Neural cell (in vitro differentiated cells): Measurements from ENCODE around the gene LAMP1. TPM values are rescaled to one million over a fixed set of nuclear protein-coding genes. Genes with fewer than 3 reads are reported as not detected.
A peak's percentile ranks its signal among the peaks of the same experiment; 100 is the strongest.

Source experiments
- H2AFZ ChIP-seq: fragments of 200-600, 300-800 bp; sonication (generic), shearing (Covaris generic); 2 replicates; pipeline ENCODE4 v1.6.0; 2014; ENCODE audit warnings: low read depth, mild to moderate bottlenecking, antibody characterized with exemption, low read length, moderate library complexity
- H3F3A ChIP-seq: fragments of 200-600 bp; shearing (Covaris generic); 2 replicates; pipeline ENCODE4 v1.6.1; 2016; ENCODE audit warnings: mild to moderate bottlenecking, moderate library complexity, mixed read lengths, antibody characterized with exemption, low read length; ENCODE audit not compliant: insufficient read depth, poor library complexity, severe bottlenecking
- H3K27ac ChIP-seq: fragments of 200-600, 300-800 bp; sonication (generic), shearing (Covaris generic); 2 replicates; pipeline ENCODE4 v1.5.1; 2014; ENCODE audit warnings: mild to moderate bottlenecking, low read length, moderate library complexity
- H3K27me3 ChIP-seq: fragments of 300-800, 200-600 bp; sonication (generic), shearing (Covaris generic); 2 replicates; pipeline ENCODE4 v1.6.0; 2014; ENCODE audit warnings: mild to moderate bottlenecking, low read depth, low read length, moderate library complexity; ENCODE audit not compliant: insufficient read depth
- H3K36me3 ChIP-seq: fragments of 300-800, 200-600 bp; sonication (generic), shearing (Covaris generic); 2 replicates; pipeline ENCODE4 v1.5.1; 2014; ENCODE audit warnings: mild to moderate bottlenecking, antibody characterized with exemption, low read length, moderate library complexity; ENCODE audit not compliant: insufficient read depth
- H3K4me2 ChIP-seq: fragments of 300-800, 200-600 bp; sonication (generic), shearing (Covaris generic); 2 replicates; pipeline ENCODE4 v1.6.0; 2014; ENCODE audit warnings: mild to moderate bottlenecking, low read length
- H3K4me3 ChIP-seq: fragments of 300-800, 200-600 bp; sonication (generic), shearing (Covaris generic); 2 replicates; pipeline ENCODE4 v1.5.1; 2014; ENCODE audit warnings: mild to moderate bottlenecking, low read length, moderate library complexity
- H3K79me2 ChIP-seq: fragments of 200-600 bp; shearing (Covaris generic); replicated peaks from 2 replicates; pipeline ENCODE4 v1.6.0; 2014; ENCODE audit warnings: mild to moderate bottlenecking, low read length, moderate library complexity; ENCODE audit not compliant: insufficient read depth
- H3K9ac ChIP-seq: fragments of 300-800, 200-600 bp; sonication (generic), shearing (Covaris generic); 2 replicates; pipeline ENCODE4 v1.6.1; 2016; ENCODE audit warnings: mild to moderate bottlenecking, low read length, mixed read lengths
- H3K9me2 ChIP-seq: fragments of 200-600 bp; shearing (Covaris generic); 2 replicates; pipeline ENCODE4 v1.6.1; 2016; ENCODE audit warnings: mild to moderate bottlenecking, low read length, mixed read lengths; ENCODE audit not compliant: insufficient read depth
- H3K9me3 ChIP-seq: fragments of 200-600, 300-800 bp; sonication (generic), shearing (Covaris generic); 2 replicates; pipeline ENCODE4 v1.6.1; 2016; ENCODE audit warnings: mild to moderate bottlenecking, mixed run types, low read length, moderate library complexity, mixed read lengths
- H4K20me1 ChIP-seq: fragments of 200-600 bp; shearing (Covaris generic); 2 replicates; pipeline ENCODE4 v1.6.1; 2016; ENCODE audit warnings: mild to moderate bottlenecking, mixed run types; ENCODE audit not compliant: insufficient read depth
- EP300 ChIP-seq: fragments of 450-650 bp; conservative IDR thresholded peaks from 2 replicates; pipeline ENCODE4 v1.6.1; 2014; ENCODE audit warnings: antibody characterized with exemption, mild to moderate bottlenecking, moderate library complexity; ENCODE audit not compliant: poor library complexity, severe bottlenecking
- EZH2 ChIP-seq: fragments of 200-600, 300-800 bp; shearing (Covaris generic), sonication (generic); IDR thresholded peaks from 2 replicates; pipeline ENCODE4 v1.6.1; 2014; ENCODE audit warnings: antibody characterized with exemption, low read length, borderline replicate concordance, mild to moderate bottlenecking; ENCODE audit not compliant: insufficient read depth, poor library complexity, severe bottlenecking
- MXI1 ChIP-seq: fragments of 450-650 bp; conservative IDR thresholded peaks from 2 replicates; pipeline ENCODE4 v1.6.1; 2014; ENCODE audit warnings: antibody characterized with exemption, mild to moderate bottlenecking; ENCODE audit not compliant: poor library complexity, severe bottlenecking
- POLR2AphosphoS5 ChIP-seq: IDR thresholded peaks from 2 replicates; pipeline ENCODE4 v1.6.1; 2012
- RAD21 ChIP-seq: fragments of 450-650 bp; conservative IDR thresholded peaks from 2 replicates; pipeline ENCODE4 v1.6.1; 2014; ENCODE audit warnings: antibody characterized with exemption, mild to moderate bottlenecking, moderate library complexity
- SMC3 ChIP-seq: fragments of 450-650 bp; conservative IDR thresholded peaks from 2 replicates; pipeline ENCODE4 v1.6.1; 2014; ENCODE audit warnings: antibody characterized with exemption, mild to moderate bottlenecking, moderate library complexity; ENCODE audit not compliant: poor library complexity
- TAF1 ChIP-seq: IDR thresholded peaks from 2 replicates; pipeline ENCODE4 v1.6.1; 2012; ENCODE audit warnings: low read depth
- polyA minus RNA-seq: library from RNA; depleted of rRNA, polyadenylated mRNA; stranded (reverse); fragments of >200 nt; gene quantifications from 2 replicates; pipeline ENCODE4 v1.2.3, GENCODE V29; 2014
- polyA plus RNA-seq: library from polyadenylated mRNA; depleted of rRNA; stranded (reverse); fragments of >200 nt; gene quantifications from 2 replicates; pipeline ENCODE4 v1.2.3, GENCODE V29; 2014
- TF ChIP-seq, protein P1 (sequence below): IDR thresholded peaks from 2 replicates; pipeline ENCODE4 v1.6.1; 2012; ENCODE audit warnings: borderline replicate concordance
- TF ChIP-seq, protein P2 (sequence below): fragments of 450-650 bp; IDR thresholded peaks from 2 replicates; pipeline ENCODE4 v1.5.1; 2014; ENCODE audit warnings: antibody characterized with exemption, mild to moderate bottlenecking, moderate library complexity; ENCODE audit not compliant: poor library complexity, severe bottlenecking

The LAMP1 gene, protein sequence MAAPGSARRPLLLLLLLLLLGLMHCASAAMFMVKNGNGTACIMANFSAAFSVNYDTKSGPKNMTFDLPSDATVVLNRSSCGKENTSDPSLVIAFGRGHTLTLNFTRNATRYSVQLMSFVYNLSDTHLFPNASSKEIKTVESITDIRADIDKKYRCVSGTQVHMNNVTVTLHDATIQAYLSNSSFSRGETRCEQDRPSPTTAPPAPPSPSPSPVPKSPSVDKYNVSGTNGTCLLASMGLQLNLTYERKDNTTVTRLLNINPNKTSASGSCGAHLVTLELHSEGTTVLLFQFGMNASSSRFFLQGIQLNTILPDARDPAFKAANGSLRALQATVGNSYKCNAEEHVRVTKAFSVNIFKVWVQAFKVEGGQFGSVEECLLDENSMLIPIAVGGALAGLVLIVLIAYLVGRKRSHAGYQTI
- polyA plus RNA-seq (56.7 and 69.7 TPM in 2 replicates), polyA minus RNA-seq (61.9 and 72.3 TPM in 2 replicates)

DNA sequence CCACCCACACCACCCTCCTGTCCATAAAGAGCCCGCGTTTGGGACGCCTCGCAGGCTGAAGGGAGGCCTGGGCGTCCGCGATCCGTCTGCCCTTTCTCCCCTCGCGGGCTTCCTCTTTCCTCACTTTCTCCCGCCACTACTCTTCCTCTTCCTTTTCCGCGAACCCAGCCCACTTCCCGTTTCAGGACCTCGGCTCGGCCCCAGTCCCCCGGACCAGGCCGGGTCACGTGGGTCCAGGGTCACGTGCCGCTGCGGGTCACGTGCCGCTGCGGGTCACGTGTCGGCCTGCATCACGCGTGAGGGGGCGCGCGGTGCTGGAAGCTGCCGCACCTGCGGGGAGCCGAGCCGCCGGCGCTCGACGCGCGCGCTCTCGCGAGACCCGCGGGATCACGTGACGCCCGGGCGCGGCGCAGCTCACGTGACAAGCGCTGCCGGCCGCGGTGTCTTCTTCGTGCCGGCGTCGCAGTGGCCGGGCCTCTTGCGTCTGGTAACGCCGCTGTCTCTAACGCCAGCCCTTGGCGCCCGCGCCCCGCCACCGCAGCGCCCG lies at the start of gene LAMP1:
TSS of gene LAMP1 (plus strand) at position 417 of the 547 bp plus-strand sequence. CDS start 196 bp downstream, outside the sequence.
- TF ChIP-seq EZH2: no peak
- TF ChIP-seq, protein P1, sequence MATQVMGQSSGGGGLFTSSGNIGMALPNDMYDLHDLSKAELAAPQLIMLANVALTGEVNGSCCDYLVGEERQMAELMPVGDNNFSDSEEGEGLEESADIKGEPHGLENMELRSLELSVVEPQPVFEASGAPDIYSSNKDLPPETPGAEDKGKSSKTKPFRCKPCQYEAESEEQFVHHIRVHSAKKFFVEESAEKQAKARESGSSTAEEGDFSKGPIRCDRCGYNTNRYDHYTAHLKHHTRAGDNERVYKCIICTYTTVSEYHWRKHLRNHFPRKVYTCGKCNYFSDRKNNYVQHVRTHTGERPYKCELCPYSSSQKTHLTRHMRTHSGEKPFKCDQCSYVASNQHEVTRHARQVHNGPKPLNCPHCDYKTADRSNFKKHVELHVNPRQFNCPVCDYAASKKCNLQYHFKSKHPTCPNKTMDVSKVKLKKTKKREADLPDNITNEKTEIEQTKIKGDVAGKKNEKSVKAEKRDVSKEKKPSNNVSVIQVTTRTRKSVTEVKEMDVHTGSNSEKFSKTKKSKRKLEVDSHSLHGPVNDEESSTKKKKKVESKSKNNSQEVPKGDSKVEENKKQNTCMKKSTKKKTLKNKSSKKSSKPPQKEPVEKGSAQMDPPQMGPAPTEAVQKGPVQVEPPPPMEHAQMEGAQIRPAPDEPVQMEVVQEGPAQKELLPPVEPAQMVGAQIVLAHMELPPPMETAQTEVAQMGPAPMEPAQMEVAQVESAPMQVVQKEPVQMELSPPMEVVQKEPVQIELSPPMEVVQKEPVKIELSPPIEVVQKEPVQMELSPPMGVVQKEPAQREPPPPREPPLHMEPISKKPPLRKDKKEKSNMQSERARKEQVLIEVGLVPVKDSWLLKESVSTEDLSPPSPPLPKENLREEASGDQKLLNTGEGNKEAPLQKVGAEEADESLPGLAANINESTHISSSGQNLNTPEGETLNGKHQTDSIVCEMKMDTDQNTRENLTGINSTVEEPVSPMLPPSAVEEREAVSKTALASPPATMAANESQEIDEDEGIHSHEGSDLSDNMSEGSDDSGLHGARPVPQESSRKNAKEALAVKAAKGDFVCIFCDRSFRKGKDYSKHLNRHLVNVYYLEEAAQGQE: peak; percentile 49
- TF ChIP-seq EP300: peak; percentile 88
- TF ChIP-seq SMC3: peak; percentile 42
- no peak for TF ChIP-seq TAF1
- TF ChIP-seq MXI1: peak; percentile 92
- TF ChIP-seq POLR2AphosphoS5: peak; percentile 87
- TF ChIP-seq RAD21: no peak
- TF ChIP-seq, protein P2, sequence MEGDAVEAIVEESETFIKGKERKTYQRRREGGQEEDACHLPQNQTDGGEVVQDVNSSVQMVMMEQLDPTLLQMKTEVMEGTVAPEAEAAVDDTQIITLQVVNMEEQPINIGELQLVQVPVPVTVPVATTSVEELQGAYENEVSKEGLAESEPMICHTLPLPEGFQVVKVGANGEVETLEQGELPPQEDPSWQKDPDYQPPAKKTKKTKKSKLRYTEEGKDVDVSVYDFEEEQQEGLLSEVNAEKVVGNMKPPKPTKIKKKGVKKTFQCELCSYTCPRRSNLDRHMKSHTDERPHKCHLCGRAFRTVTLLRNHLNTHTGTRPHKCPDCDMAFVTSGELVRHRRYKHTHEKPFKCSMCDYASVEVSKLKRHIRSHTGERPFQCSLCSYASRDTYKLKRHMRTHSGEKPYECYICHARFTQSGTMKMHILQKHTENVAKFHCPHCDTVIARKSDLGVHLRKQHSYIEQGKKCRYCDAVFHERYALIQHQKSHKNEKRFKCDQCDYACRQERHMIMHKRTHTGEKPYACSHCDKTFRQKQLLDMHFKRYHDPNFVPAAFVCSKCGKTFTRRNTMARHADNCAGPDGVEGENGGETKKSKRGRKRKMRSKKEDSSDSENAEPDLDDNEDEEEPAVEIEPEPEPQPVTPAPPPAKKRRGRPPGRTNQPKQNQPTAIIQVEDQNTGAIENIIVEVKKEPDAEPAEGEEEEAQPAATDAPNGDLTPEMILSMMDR: no peak
- peak within 1 kb of the TSS; percentile 100 for H2AFZ ChIP-seq

DNA sequence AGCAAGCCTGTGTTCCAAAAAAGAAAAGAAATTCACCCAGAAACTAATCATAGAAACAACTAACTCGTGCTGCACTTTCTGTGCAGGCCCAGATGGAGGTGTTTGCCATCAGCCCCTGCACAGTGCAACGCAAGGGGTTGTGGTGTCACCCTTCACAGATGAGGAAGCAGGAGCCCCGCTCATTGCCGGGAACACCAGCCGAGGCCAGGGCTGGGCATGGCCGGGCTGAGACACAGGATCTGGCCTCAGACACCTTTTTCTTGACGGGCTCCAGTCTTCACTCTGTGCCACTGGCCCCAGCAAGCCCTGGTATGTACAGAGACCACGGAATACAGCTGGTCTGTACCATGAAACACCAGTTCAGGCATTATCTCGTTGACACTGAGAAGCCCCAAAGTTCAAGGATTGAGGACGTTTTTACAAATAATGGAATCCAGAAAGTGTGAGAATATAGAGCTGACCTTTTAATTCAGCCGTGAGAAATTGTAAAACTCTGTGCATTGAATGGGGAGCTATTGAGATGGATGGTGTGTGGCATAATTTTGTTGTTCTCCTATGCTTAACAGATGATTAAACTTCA lies 44.4 kb upstream of the LAMP1 start:
- Histone ChIP-seq H3K9me2 (no peaks in the 10 kb centered on the region), H3K27me3 (no peaks in the 10 kb centered on the region), H3K4me3 (no peak overlapping the region), H3F3A (no peaks in the 10 kb centered on the region), H3K36me3 (peaks cover 9% of the 10 kb centered on the region), H3K9ac (no peak overlapping the region), H3K79me2 (no peaks in the 10 kb centered on the region), H4K20me1 (no peaks in the 10 kb centered on the region), H3K27ac (no peak overlapping the region), H2AFZ (no peak overlapping the region), H3K4me2 (no peak overlapping the region), H3K9me3 (no peaks in the 10 kb centered on the region)
- TF ChIP-seq SMC3: no peak
- no peak for TF ChIP-seq RAD21
- TF ChIP-seq, protein P2: no peak
- TF ChIP-seq EZH2: no peak
- TF ChIP-seq EP300: no peak
- no peak for TF ChIP-seq MXI1
- no peak for TF ChIP-seq TAF1
- TF ChIP-seq POLR2AphosphoS5: no peak
- TF ChIP-seq, protein P1: no peak

More for the DNA sequence above, at the start of gene LAMP1:
- Histone ChIP-seq H3K27ac (peak within 1 kb of the TSS; percentile 81), H3K4me3 (peak within 1 kb of the TSS; percentile 97), H3K36me3 (no peaks in the 10 kb centered on the region), H3K9ac (peak within 1 kb of the TSS; percentile 87), H3K9me3 (no peaks in the 10 kb centered on the region), H3K27me3 (peaks cover 3% of the 10 kb centered on the region), H4K20me1 (no peaks in the 10 kb centered on the region), H3F3A (no peaks in the 10 kb centered on the region), H3K9me2 (no peaks in the 10 kb centered on the region), H3K4me2 (peak within 1 kb of the TSS; percentile 77), H3K79me2 (peaks cover 34% of the 10 kb centered on the region)
